ENCODE measurements around the gene EXOC3L4. TPM values are rescaled to one million over a fixed set of nuclear protein-coding genes. Genes with fewer than 3 reads are reported as not detected.

Gene EXOC3L4
- total and polyA plus RNA-seq, 2 donors (not counting 1 experiment from before 2014, with no cell fraction given), result not detected

DNA sequence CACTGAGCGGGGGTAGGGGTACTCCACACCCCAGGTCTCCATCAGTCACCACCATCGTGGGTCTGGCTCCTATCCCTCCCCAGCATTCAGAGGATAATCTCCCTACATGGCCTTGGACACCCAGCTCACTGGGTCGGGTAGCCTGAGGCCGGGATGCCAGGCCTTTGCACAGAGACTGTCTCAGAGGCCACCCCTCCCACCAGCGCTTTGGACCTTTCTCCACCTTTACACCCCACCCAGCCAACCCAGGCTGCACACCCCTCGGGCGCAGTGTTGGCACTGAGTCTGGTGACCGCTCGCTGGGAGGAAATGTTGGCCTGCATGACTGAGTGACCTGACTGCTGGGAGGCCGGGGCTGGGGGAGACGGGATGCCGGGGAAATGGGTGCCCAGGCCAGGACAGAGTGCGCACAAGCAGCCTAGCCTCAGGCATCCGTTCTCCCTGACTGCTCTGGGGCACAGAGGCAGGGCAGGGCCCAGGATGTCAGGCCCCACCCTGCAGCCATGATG is 21.1 kb upstream of the EXOC3L4 start:
- Mint-ChIP-seq H3K4me3 (no peak overlapping the region), H3K27me3 (peaks cover 3% of the 10 kb centered on the region), H3K4me1 (peaks cover 7% of the 10 kb centered on the region), H3K27ac (no peak overlapping the region), H3K9me3 (ENCODE audit: insufficient read depth) (no peaks in the 10 kb centered on the region)
- H3K27me3 ChIP-seq (replicated peaks in 1 of 4; ENCODE audit: control extremely low read depth in 1 of 4, control insufficient read depth in 3 of 4, insufficient read depth in 4 of 4, low read length in 3 of 4), result peaks cover 0 to 17% (median 3%) of the 10 kb centered on the region in 4 experiments
- H3K36me3 ChIP-seq (replicated peaks in 1 of 2; ENCODE audit: control extremely low read depth in 1 of 2, control insufficient read depth in 1 of 2, extremely low read depth in 1 of 2, insufficient read depth in 2 of 2, low read length in 1 of 2), result no peaks in the 10 kb centered on the region
- H2AFZ ChIP-seq (ENCODE audit: insufficient read depth, low read depth, low read length, poor library complexity, severe bottlenecking), result no peak overlapping the region
- no peak for TF ChIP-seq EZH2 (IDR thresholded peaks at IDR 0.05; ENCODE audit: borderline replicate concordance, insufficient read depth, low read depth, low read length, poor library complexity, severe bottlenecking)
- TF ChIP-seq, protein P1, sequence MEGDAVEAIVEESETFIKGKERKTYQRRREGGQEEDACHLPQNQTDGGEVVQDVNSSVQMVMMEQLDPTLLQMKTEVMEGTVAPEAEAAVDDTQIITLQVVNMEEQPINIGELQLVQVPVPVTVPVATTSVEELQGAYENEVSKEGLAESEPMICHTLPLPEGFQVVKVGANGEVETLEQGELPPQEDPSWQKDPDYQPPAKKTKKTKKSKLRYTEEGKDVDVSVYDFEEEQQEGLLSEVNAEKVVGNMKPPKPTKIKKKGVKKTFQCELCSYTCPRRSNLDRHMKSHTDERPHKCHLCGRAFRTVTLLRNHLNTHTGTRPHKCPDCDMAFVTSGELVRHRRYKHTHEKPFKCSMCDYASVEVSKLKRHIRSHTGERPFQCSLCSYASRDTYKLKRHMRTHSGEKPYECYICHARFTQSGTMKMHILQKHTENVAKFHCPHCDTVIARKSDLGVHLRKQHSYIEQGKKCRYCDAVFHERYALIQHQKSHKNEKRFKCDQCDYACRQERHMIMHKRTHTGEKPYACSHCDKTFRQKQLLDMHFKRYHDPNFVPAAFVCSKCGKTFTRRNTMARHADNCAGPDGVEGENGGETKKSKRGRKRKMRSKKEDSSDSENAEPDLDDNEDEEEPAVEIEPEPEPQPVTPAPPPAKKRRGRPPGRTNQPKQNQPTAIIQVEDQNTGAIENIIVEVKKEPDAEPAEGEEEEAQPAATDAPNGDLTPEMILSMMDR (IDR thresholded peaks at IDR 0.05), result no peak
- intact Hi-C loops (cut with micrococcal nuclease), result no loop called here
- no peak for ATAC-seq (ENCODE audit: low read depth)
- POLR2A ChIA-PET, result no interaction called here
- H3K9me3 ChIP-seq (ENCODE audit: control extremely low read depth in 1 of 3, control insufficient read depth in 2 of 3, insufficient read depth in 1 of 3, low read length in 2 of 3), result peaks cover 0 to 3% (median 0%) of the 10 kb centered on the region in 3 donors
- CTCF ChIA-PET, result interaction anchor here (0.9 to 2.4 kb wide), 6 partner anchors 10 to 379 kb away, joined by 4 to 18 read pairs (median 6); no protein-coding TSS in a partner anchor
- no peaks in the 10 kb centered on the region for H4K20me1 ChIP-seq (ENCODE audit: control insufficient read depth, insufficient read depth, low read length, poor library complexity, severe bottlenecking)
- peaks cover 10 to 22% of the 10 kb centered on the region in 2 donors for H3K4me1 ChIP-seq (ENCODE audit: control insufficient read depth in 2 of 2, insufficient read depth in 2 of 2, low read length in 2 of 2)
- no peak overlapping the region for H3K27ac ChIP-seq (ENCODE audit: low read length in 2 of 2)
- no peak for DNase-seq
- H3K4me2 ChIP-seq (replicated peaks; ENCODE audit: low read depth, low read length, poor library complexity, severe bottlenecking), result no peak overlapping the region
- no peak overlapping the region for H3K4me3 ChIP-seq (ENCODE audit: control extremely low read depth in 1 of 5, extremely low read depth in 1 of 5, insufficient read depth in 1 of 5, low read depth in 2 of 5, low read length in 4 of 5)
- whole genome bisulfite sequencing (ENCODE audit: insufficient coverage), result 94% methylated on average over 14 of the region's 14 CpGs
- H3K79me2 ChIP-seq (ENCODE audit: control insufficient read depth, insufficient read depth, low read length), result no peaks in the 10 kb centered on the region
- no peak overlapping the region for H3K9ac ChIP-seq (ENCODE audit: low read length)

Measured in B cell (primary cell).